ENCODE measurements around the gene TEX19. TPM values are rescaled to one million over a fixed set of nuclear protein-coding genes. Genes with fewer than 3 reads are reported as not detected.
"Not testable (repeated sequence)": the region's sequence is repeated elsewhere in the genome, so short reads cannot be mapped to it uniquely, and the experiment has no call there.

The TEX19 gene
- total RNA-seq, 1 donor from 2014 or later: not detected

DNA sequence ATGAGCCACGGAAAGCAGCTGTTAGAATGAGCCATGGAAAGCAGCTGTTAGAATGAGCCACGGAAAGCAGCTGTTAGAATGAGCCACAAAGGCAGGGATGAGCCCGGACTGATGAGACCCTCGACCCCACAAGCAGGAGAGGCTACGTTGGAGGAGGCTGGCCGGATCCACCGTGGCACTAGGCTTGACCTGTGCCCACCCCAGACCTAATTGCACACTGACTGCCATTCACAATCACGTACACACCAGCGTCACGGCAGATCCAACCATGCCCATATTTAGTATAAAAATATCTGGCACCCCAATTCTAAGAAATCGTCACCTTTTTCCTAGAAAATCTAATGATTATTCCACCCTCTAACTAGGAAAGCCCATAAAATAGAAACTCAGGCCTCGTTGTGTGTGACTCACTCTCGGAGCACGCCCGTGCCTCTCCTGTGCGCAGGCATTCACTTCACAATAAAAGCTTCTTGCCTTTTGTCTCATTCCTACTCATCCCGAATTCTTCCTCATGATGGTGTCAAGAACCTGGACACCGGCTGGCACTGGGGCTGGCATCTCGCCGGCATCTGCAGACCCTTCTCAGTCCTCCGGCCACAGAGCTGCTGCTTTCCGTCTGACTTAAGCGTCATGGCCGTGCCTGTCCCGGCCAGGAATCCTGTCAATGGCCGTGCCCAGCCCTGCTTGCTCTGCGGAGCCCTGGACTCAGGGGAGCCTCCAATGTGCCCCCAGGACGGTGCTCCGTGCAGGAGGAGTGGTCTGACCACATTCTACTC lies 20.0 kb upstream of the TEX19 start:
- DNase-seq: peak; percentile 42

- no peak for DNase-seq
These were observed 19.1 kb upstream of the TEX19 start for GRCh38 chr17:82339634-82340580.

DNA sequence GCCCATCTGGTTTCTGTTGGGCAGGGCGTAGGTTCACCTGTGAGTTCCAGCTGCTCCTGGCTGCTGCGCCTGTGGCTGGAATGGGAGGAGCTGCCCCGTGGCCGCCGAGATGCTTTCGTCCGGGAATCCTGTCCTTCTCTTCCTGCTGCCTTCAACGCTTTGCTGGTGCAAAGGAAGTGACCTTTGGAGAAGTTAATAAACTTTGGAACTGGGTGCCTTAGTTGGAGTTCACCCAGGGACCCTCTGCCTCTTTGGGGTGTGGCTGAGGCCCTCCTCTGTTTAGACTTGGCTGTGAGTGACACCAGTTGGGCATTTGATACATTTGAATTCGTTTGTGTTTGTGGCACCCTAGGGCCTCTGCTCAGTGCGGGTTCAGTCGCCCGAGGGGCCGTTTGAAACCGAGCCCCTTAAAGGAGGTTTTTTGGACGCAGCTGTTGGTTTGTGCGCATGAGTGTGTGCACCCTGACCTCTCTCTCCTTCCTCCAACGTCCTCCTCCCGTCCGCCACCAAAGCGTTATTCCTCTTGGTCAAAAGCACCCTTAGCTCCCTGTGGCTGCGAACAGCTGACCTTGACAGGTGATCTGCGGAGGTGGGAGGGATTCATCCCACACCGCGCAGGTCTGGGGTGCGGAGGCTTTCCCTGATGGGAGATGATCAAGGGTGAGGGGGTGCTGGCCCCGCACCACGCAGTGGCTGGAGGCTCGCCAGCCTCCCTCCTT lies 16.5 kb upstream of the TEX19 start:
- DNase-seq: no peak

DNA sequence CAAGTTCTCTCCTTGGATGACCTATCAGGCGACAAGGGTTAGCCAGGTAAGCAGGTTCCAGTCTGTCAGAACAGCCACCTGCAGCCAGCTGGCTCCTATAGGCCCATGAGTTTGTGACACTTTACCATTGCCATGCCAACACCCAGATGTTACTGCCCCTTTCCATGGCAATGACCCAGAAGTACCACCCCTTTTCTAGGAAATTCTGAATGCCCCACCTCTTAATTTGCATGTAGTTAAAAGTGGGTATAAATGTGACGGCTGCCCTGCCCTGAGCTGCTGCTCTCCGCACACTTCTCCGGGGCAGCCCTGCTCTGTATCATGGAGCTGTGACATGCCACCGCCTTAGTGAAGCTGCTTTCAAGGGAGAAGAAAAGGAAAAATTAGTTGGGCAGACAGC lies 15.5 kb upstream of the TEX19 start:
- no peak for DNase-seq

GRCh38 chr17:82344175-82344907 lies 14.7 kb upstream of the TEX19 start:
- DNase-seq: no peak

- DNase-seq: no peak
These were observed 13.7 kb upstream of the TEX19 start for GRCh38 chr17:82345151-82345976.

GRCh38 chr17:82346342-82347300 lies 12.4 kb upstream of the TEX19 start:
- DNase-seq: no peak

DNA sequence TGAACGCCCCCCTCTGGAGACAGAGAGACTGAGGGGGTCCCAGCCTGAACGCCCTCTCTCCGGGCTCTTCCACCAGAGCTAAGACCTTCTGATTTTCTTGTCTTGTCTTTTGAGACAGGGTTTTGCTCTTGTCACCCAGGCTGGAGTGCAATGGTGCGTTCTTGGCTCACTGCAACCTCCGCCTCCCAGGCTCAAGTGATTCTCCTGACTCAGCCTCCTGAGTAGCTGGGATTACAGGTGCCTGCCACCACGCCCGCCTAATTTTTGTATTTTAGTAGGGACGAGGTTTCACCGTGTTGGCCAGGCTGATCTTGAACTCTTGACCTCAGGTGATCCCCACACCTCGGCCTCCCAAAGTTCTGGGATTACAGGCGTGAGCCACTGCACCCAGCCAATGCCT lies 11.1 kb upstream of the TEX19 start:
- not testable (repeated sequence) for DNase-seq

DNA sequence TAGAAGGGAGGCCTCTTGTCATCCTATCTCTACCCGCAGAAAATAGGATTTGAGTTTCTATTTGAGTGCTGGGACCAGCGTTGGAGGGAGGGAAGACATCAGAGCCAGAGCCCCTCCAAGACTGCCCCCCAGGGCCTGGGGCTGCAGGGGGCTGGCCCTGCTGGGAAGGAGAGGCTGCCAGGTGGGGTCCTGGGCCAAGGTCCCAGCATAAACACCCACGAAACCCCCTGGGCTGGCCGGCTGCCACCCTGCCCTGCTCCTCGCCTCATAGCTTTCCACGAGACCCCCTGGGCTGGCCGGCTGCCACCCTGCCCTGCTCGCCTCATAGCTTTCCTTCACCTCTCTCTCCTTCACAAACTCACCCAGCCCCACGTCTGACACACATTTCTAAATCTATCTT lies 10.6 kb upstream of the TEX19 start:
- DNase-seq: no peak

- DNase-seq: peak; percentile 76
These were observed 10.2 kb upstream of the TEX19 start for GRCh38 chr17:82348866-82349265.

GRCh38 chr17:82349287-82349701 lies 9.8 kb upstream of the TEX19 start:
- DNase-seq: peak; percentile 96

DNA sequence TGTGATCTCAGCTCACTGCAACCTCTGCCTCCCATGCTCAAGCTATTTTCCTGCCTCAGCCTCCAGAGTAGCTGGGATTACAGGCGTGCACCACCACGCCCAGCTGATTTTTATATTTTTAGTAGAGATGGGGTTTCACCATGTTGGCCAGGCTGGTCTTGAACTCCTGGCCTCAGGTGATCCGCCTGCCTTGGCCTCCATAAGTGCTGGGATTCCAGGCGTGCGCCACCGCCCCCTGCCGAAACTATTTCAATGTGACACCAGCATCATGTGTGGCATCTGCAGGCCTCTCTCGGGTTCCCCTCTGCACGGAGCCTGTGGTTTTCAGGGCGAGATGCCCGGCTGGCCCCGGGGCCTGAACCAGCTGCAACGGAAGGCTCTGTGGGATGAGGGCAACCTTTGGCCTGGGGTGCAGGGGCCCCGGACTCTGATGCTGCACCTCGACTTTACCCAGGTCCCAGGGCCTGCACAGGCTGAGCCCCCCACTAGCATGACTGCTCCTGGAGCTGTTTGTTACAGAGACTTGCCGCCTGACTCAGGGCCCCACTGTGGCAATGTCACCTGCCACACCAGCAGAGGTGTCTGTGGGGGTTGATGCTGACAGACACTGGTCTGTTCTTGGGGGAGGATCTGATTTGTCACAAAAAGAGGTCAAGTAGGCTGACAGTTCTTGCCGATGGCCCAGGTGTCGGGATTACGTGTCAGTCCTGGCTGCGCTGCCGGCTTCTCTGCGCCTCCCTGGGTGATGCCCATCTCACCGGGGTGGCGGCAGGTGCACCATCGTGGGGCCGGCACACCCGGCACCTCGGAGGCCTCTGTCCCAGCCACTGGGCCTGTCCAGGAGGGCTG lies 8.6 kb upstream of the TEX19 start:
- DNase-seq: no peak

DNA sequence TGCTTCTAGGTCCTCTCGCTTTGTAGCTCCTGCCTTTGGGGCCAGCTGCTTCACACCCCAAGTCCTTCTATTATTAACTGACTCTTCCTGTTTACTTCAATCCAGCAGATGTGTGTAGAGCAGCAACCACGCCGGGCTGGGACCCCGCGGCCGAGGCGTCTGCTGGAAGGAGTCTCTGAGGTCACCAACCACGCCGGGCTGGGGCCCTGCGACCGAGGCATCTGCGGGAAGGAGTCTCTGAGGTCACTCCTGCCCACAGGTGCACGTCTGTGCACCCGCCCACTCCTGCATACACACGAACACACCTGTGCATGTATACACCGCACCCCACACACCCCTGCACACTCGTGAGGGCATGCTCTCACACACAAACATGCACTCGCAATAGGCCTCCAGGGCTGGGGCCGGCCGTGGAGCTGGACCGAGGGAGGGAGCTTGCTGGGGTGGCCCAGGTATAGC lies 7.8 kb upstream of the TEX19 start:
- no peak for DNase-seq

GRCh38 chr17:82351713-82352488 lies 7.1 kb upstream of the TEX19 start:
- DNase-seq: peak; percentile 74

DNA sequence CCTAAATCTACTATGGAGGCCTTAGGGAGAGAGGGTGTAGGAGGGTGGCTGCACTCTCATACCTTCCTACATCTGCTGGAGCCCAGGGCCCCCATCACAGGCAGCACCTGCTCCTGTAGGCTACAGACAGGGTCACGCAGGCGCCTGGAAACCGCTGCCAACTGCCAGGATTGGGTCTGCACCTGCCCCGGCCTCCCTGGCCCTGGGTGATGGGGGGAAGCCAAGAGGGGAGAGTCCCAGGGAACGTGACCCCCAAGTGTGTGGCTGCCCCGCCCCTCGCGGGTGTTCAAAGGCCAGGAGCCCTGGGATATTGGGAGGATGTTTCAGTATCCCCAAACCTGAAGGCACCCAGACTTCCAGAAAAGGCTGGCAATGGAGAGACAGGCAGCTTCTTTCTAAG lies 5.6 kb upstream of the TEX19 start:
- no peak for DNase-seq

DNA sequence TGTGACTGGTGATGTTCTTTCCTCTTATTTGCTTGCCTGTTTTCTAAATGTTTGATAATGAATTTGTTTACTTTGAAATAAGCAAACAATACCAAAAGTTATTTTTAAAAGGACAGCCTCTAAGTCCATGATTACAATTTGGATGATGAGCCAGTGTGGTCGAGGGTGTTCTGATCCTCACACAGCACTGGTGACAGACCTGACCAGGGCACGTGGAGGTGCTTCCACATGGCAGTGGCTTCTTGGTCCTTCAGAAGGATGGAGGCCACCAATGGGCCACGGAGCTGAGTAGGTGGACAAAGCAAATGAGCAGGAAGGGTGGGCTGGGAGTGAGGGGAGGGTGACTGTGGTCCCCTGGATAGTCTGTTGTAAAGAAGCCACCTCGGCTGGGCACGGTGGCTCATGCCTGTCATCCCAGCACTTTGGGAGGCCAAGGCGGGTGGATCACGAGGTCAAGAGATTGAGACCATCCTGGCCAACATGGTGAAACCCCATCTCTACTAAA lies 4.2 kb upstream of the TEX19 start:
- DNase-seq: no peak

DNA sequence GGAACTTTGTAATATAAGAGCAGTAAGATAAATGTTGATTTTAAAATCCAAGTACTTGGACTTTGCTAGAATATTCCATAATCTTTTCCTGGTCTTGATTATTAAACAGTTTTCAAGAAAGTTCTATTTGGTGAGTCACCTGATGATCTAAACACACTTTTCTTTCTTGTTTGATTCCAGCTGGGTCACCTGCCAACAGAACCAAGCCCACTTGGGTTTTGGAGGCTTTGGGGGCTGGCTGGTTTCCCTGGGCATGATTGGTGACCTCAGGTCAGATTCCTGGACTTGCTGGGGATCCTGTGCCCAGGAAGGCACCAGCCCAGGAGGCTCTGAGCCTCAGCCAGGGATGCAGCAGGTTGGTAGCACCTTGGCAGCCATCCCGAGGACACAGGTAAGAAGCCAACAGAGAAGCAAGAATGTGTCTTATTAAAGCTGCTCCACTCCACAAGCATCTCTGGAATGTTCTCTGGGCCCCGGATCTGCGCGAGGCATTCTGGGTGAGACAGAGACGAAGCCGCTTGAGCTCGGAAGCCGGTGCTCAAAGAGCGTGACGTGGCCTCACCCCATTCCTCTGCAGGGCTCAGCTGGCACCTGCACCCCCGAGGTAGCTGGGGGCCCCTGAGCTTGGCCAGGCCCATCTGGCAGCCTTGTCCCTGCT lies 3.1 kb upstream of the TEX19 start:
- no peak for DNase-seq
